Medulla oblongata (tissue), 1 donor: Measurements from ENCODE around the gene CABP2.
"Not testable (repeated sequence)": the region's sequence is repeated elsewhere in the genome, so short reads cannot be mapped to it uniquely, and the experiment has no call there.

Experiments used
- DNase-seq: peaks from one replicate; pipeline ENCODE4 v3.0.0-alpha.2; 2015; ENCODE audit errors: extremely low spot score

CABP2 gene

GRCh38 chr11:67476692-67477091 is 46.6 kb downstream of the CABP2 start:
- DNase-seq = not testable (repeated sequence)

- DNase-seq = no peak
Measured at GRCh38 chr11:67472882-67473281, 50.4 kb downstream of the CABP2 start.

DNA sequence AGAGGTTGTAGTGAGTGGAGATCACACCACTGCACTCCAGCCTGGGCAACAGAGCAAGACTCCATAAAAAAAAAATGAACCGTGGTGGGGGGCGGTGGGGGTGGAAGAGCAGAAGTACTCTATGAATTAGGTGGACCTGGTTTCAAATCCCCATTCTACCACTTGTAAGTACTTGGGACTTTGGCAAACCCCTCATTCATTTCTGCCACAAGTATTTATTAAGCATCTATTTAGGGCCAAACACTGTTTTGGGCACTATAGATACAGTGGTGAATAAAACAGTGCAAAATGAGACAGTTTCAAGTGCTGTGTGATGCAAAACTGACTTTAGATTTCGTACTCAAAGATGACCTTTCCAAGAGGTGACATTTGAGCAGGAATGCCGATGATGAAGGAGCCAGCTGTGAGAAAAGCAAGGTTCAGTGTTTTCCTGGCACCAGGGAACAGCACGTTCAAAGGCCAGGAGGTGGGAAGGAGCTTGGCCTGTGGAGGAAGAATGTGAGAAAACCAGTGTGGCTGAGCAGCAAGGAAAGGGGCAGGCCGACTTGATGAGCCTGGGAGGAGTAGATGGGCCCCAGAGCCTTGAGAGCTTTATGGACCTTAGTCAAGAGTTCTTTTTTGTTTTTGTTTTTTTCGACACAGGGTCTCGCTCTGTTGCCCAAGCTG is 52.8 kb downstream of the CABP2 start:
- DNase-seq = no peak

DNA sequence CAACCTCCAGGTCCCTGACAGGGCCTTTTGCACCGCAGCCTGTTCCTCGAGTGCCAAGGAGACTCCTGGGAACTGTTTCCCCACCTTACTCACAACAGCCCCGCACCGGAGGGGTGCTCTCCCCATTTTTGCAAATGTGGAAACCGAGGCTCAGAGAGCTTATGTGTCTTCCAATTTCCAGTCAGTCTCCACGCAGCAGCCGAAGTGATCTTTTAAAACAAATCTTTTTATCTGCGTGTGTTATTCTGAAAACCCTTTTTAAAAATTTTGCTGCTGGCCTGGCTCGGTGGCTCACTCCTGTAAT is 53.8 kb downstream of the CABP2 start:
- DNase-seq = no peak
